Dedifferentiated amniotic fluid mesenchymal stem cell (primary cell): ENCODE data around the gene ATE1.

Experiments
- DNase-seq: peaks from one replicate; pipeline ENCODE4 v3.0.0-alpha.2; 2016; ENCODE audit errors: extremely low spot score

Gene ATE1

GRCh38 chr10:121696854-121697253 is 231.0 kb downstream of the ATE1 start:
- DNase-seq, result no peak

GRCh38 chr10:121695731-121696464 is 231.9 kb downstream of the ATE1 start:
- no peak for DNase-seq

GRCh38 chr10:121694966-121695643 is 232.7 kb downstream of the ATE1 start:
- no peak for DNase-seq

GRCh38 chr10:121694327-121694965 is 233.4 kb downstream of the ATE1 start:
- no peak for DNase-seq

GRCh38 chr10:121692626-121693025 is 235.2 kb downstream of the ATE1 start:
- DNase-seq, result no peak

DNA sequence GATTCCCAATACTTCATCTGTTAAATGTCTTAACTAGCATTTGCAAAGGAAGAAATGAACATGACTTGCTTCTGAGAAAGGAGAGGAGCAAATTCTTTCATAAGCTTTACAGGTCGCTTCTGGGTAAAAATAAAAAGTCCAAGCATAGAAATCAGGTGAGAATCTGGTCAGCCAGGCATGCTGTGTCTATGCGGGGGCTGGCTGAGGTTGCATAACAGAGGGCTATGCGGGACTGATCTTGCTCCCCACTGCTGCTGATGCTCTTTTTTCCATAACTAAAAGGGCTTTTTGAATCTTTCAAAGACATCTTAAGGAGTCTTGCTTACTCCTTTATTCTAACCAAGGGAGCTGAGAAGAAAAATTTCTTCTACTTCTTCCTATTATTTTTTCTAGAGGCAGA is 236.9 kb downstream of the ATE1 start:
- DNase-seq, result no peak
